IMR-90 (cell line): ENCODE measurements around the gene LRRC8E. TPM values are rescaled to one million over a fixed set of nuclear protein-coding genes. Genes with fewer than 3 reads are reported as not detected.

Experiments
- ATAC-seq: fragments of 200-7000 bp; cut with Tn5 transposase; 2 replicates; pipeline ENCODE4 v1.9.1; 2020; ENCODE audit warnings: low read depth, mild to moderate bottlenecking, moderate library complexity
- BruUV-seq: library from RNA; stranded (reverse); fragments of 400-500 nt; replicated peaks from 2 replicates; lab custom pipeline; 2021; lab: Mats Ljungman, UMichigan
- CTCF ChIA-PET: fragments of 300-600 bp; formaldehyde crosslinking; extraction: SDS; loops from one replicate; lab custom pipeline; 2021; ENCODE audit warnings: antibody characterized with exemption; lab: Yijun Ruan, JAX
- POLR2A ChIA-PET: fragments of 300-600 bp; sonication (Branson Sonifier 250); formaldehyde crosslinking; loops from one replicate; lab custom pipeline; 2022; ENCODE audit warnings: antibody characterized with exemption; ENCODE audit not compliant: unreplicated experiment; lab: Charles Lee
- DNase-seq: peaks from one replicate; pipeline ENCODE4 v3.0.0; 2013
- H2AFZ ChIP-seq: replicated peaks from 2 replicates; pipeline ENCODE3; 2013; ENCODE audit warnings: low read length, mild to moderate bottlenecking; ENCODE audit not compliant: poor library complexity
- H2AK5ac ChIP-seq: 2 replicates; pipeline ENCODE4 v1.6.1; 2013; ENCODE audit warnings: low read depth, low read length, inconsistent platforms
- H2AK9ac ChIP-seq: replicated peaks from 2 replicates; pipeline ENCODE3; 2013; ENCODE audit warnings: mild to moderate bottlenecking, low read depth, low read length, moderate library complexity; ENCODE audit not compliant: poor library complexity
- H2BK120ac ChIP-seq: 2 replicates; pipeline ENCODE4 v1.6.1; 2013; ENCODE audit warnings: low read depth, low read length, inconsistent platforms
- H2BK15ac ChIP-seq: 3 replicates; pipeline ENCODE4 v1.6.1; 2013; ENCODE audit warnings: low read depth, low read length, inconsistent platforms
- H2BK20ac ChIP-seq: 2 replicates; pipeline ENCODE4 v1.6.1; 2013; ENCODE audit warnings: low read depth, mild to moderate bottlenecking, inconsistent platforms, low read length, moderate library complexity
- H2BK5ac ChIP-seq: 2 replicates; pipeline ENCODE4 v1.6.1; 2013; ENCODE audit warnings: mild to moderate bottlenecking, low read depth, low read length, inconsistent platforms; ENCODE audit not compliant: poor library complexity, severe bottlenecking
- H3K14ac ChIP-seq: replicated peaks from 2 replicates; pipeline ENCODE4 v1.6.1; 2013; ENCODE audit warnings: low read depth, low read length, inconsistent platforms
- H3K18ac ChIP-seq: 2 replicates; pipeline ENCODE4 v1.6.1; 2013; ENCODE audit warnings: low read depth, low read length, control low read depth
- H3K23ac ChIP-seq: 2 replicates; pipeline ENCODE4 v1.6.1; 2013; ENCODE audit warnings: low read depth, low read length, inconsistent platforms
- H3K27ac ChIP-seq: 2 replicates; pipeline ENCODE4 v1.5.1; 2013; ENCODE audit warnings: mild to moderate bottlenecking, control low read depth, low read length; ENCODE audit not compliant: insufficient read depth
- H3K27me3 ChIP-seq: 2 replicates; pipeline ENCODE4 v1.6.1; 2013; ENCODE audit warnings: low read length; ENCODE audit not compliant: control insufficient read depth, insufficient read depth
- H3K36me3 ChIP-seq: 2 replicates; pipeline ENCODE4 v1.6.1; 2013; ENCODE audit warnings: low read length, mixed read lengths; ENCODE audit not compliant: control insufficient read depth, insufficient read depth
- H3K4ac ChIP-seq: 2 replicates; pipeline ENCODE4 v1.6.1; 2013; ENCODE audit warnings: low read depth, low read length, inconsistent platforms
- H3K4me1 ChIP-seq: 2 replicates; pipeline ENCODE4 v1.6.1; 2013; ENCODE audit warnings: low read length, mixed read lengths; ENCODE audit not compliant: control insufficient read depth, insufficient read depth
- H3K4me2 ChIP-seq: 2 replicates; pipeline ENCODE4 v1.6.1; 2013; ENCODE audit warnings: low read depth, mild to moderate bottlenecking, control low read depth, low read length, moderate library complexity
- H3K4me3 ChIP-seq: 2 replicates; pipeline ENCODE4 v1.5.1; 2013; ENCODE audit warnings: low read depth, mild to moderate bottlenecking, control low read depth, low read length, moderate library complexity; ENCODE audit not compliant: insufficient read depth
- H3K56ac ChIP-seq: 2 replicates; pipeline ENCODE4 v1.6.1; 2013; ENCODE audit warnings: low read length, inconsistent platforms; ENCODE audit not compliant: insufficient read depth; ENCODE audit errors: extremely low read depth
- H3K79me1 ChIP-seq, 2 experiments: 2 replicates each; pipeline ENCODE4 v1.6.1; 2013; ENCODE audit warnings: low read length in 2 of 2, inconsistent platforms in 1 of 2, low read depth in 1 of 2
- H3K9ac ChIP-seq: 2 replicates; pipeline ENCODE4 v1.6.1; 2013; ENCODE audit warnings: low read depth, low read length, control low read depth
- H3K9me1 ChIP-seq: 2 replicates; pipeline ENCODE4 v1.6.1; 2013; ENCODE audit warnings: low read length, inconsistent platforms; ENCODE audit not compliant: insufficient read depth
- H3K9me3 ChIP-seq: 2 replicates; pipeline ENCODE4 v1.6.1; 2013; ENCODE audit warnings: low read length; ENCODE audit not compliant: control insufficient read depth, insufficient read depth
- H4K20me1 ChIP-seq: 2 replicates; pipeline ENCODE4 v1.6.1; 2013; ENCODE audit warnings: low read length, inconsistent platforms; ENCODE audit not compliant: insufficient read depth
- H4K5ac ChIP-seq: 2 replicates; pipeline ENCODE4 v1.6.1; 2013; ENCODE audit warnings: mild to moderate bottlenecking, low read depth, low read length, control low read depth
- H4K8ac ChIP-seq, 2 experiments: 2 replicates each; pipeline ENCODE4 v1.6.1; 2013; ENCODE audit warnings: low read depth in 2 of 2, low read length in 2 of 2, control low read depth in 1 of 2, inconsistent platforms in 1 of 2
- H4K91ac ChIP-seq: 2 replicates; pipeline ENCODE4 v1.6.1; 2013; ENCODE audit warnings: low read depth, low read length, inconsistent platforms; ENCODE audit not compliant: insufficient read depth
- BHLHE40 ChIP-seq: fragments of 150-350 bp; IDR thresholded peaks from 2 replicates; pipeline ENCODE4 v1.6.1; 2016; ENCODE audit warnings: mild to moderate bottlenecking, low read depth, low read length
- CHD1 ChIP-seq: IDR thresholded peaks from 2 replicates; pipeline ENCODE4 v1.6.1; 2012; ENCODE audit warnings: low read depth, low read length, improper control_type of control experiment
- ELK1 ChIP-seq: fragments of 150-350 bp; IDR thresholded peaks from 2 replicates; pipeline ENCODE4 v1.6.1; 2016; ENCODE audit warnings: low read depth, mild to moderate bottlenecking, low read length, moderate library complexity, borderline replicate concordance
- FOS ChIP-seq: fragments of 150-350 bp; IDR thresholded peaks from 2 replicates; pipeline ENCODE4 v1.6.1; 2016; ENCODE audit warnings: low read depth, low read length
- MAFK ChIP-seq: IDR thresholded peaks from 2 replicates; pipeline ENCODE4 v1.6.1; 2012; ENCODE audit warnings: low read depth, low read length, improper control_type of control experiment
- MAZ ChIP-seq: IDR thresholded peaks from 2 replicates; pipeline ENCODE4 v1.6.1; 2012; ENCODE audit warnings: low read depth, mild to moderate bottlenecking, low read length, improper control_type of control experiment, moderate library complexity, borderline replicate concordance
- MXI1 ChIP-seq: IDR thresholded peaks from 2 replicates; pipeline ENCODE4 v1.6.1; 2012; ENCODE audit warnings: low read depth, mild to moderate bottlenecking, low read length, moderate library complexity, borderline replicate concordance
- POLR2A ChIP-seq: IDR thresholded peaks from 2 replicates; pipeline ENCODE4 v1.6.1; 2012; ENCODE audit warnings: mild to moderate bottlenecking, low read depth, low read length
- RAD21 ChIP-seq: IDR thresholded peaks from 2 replicates; pipeline ENCODE4 v1.6.1; 2012; ENCODE audit warnings: low read length, improper control_type of control experiment
- RCOR1 ChIP-seq: IDR thresholded peaks from 2 replicates; pipeline ENCODE4 v1.6.1; 2012; ENCODE audit warnings: mild to moderate bottlenecking, low read length, improper control_type of control experiment; ENCODE audit not compliant: insufficient replicate concordance
- RFX5 ChIP-seq: IDR thresholded peaks from 2 replicates; pipeline ENCODE4 v1.8.0; 2012; ENCODE audit warnings: low read depth, mild to moderate bottlenecking, low read length, moderate library complexity
- SMC3 ChIP-seq: fragments of 150-350 bp; IDR thresholded peaks from 2 replicates; pipeline ENCODE4 v1.6.1; 2016; ENCODE audit warnings: low read depth, mild to moderate bottlenecking, antibody characterized with exemption, low read length, moderate library complexity
- USF2 ChIP-seq: fragments of 150-350 bp; IDR thresholded peaks from 2 replicates; pipeline ENCODE4 v1.6.1; 2017; ENCODE audit warnings: mild to moderate bottlenecking, antibody characterized with exemption, low read length, low read depth
- WGBS, 2 experiments: methylation state at CpG; one replicate each; pipeline versions ENCODE4 v1.1.5 to v1.1.7; 2013; ENCODE audit warnings: missing lambda C conversion rate in 2 of 2; ENCODE audit not compliant: insufficient read length in 1 of 2; ENCODE audit errors: extremely low coverage in 2 of 2; 5-methylcytosine and 5-hydroxymethylcytosine counted together
- dilution Hi-C: fragments of 300-500 bp; cut with HindIII; formaldehyde crosslinking; loops from one replicate; pipeline ENCODE4 v1.14.3; 2018; ENCODE audit warnings: low sequenced_read_pairs; ENCODE audit not compliant: unreplicated experiment
- in situ Hi-C: fragments of 300-500 bp; cut with MboI; formaldehyde crosslinking; loops from 3 replicates; pipeline ENCODE4 v1.14.3; 2019; ENCODE audit warnings: low sequenced_read_pairs, inconsistent platforms, mixed read lengths
- intact Hi-C: fragments of 100-400 bp; cut with micrococcal nuclease; formaldehyde crosslinking; loops from 2 replicates; pipeline ENCODE4 v1.10.0; 2022
- polyA plus RNA-seq, 3 experiments: library from polyadenylated mRNA; depleted of rRNA; stranded (reverse); fragments of >200 nt; gene quantifications; 2 replicates each; pipeline ENCODE4 v1.2.3, GENCODE V29; 2012; ENCODE audit warnings: low replicate concordance in 1 of 3
- total RNA-seq: library from RNA; depleted of rRNA; stranded (reverse); fragments of >200 nt; gene quantifications from 2 replicates; pipeline ENCODE4 v1.2.3, GENCODE V29; 2012
- TF ChIP-seq, protein P1 (sequence below): conservative IDR thresholded peaks from 2 replicates; pipeline ENCODE4 v1.5.1; 2012; ENCODE audit warnings: mild to moderate bottlenecking, low read depth, low read length, improper control_type of control experiment

The LRRC8E gene
- total and polyA plus RNA-seq, 2 of the 4 experiments (the other 2 are of a cell fraction) = 6.4 to 7.2 TPM

- H3K27me3 ChIP-seq = no peaks in the 10 kb centered on the region
- H2AK5ac ChIP-seq = 0 out of 2 replicates have a peak overlapping the region, but pooled peaks have one; percentile 4
- H3K9me3 ChIP-seq = no peaks in the 10 kb centered on the region
- no peak overlapping the region for H3K14ac ChIP-seq
- no peak for ATAC-seq
- no peak overlapping the region for H4K5ac ChIP-seq
- no peak overlapping the region for H4K8ac ChIP-seq
- POLR2A ChIA-PET = no interaction called here
- H3K18ac ChIP-seq = no peak overlapping the region
- H4K91ac ChIP-seq = no peak overlapping the region
- no peak overlapping the region for H2BK5ac ChIP-seq
- dilution Hi-C loops = no loop called here
- no TSS peak for BruUV-seq
- CTCF ChIA-PET = no interaction called here
- peaks cover 4% of the 10 kb centered on the region; the same call in 1 of the 2 replicates for H3K9me1 ChIP-seq
- H2AFZ ChIP-seq = no peak overlapping the region
- H2BK120ac ChIP-seq = no peak overlapping the region
- peaks cover 21% of the 10 kb centered on the region for H3K36me3 ChIP-seq
- H2AK9ac ChIP-seq = peak overlapping the region; percentile 22
- intact Hi-C loops = loop anchor here (2.0 kb wide), 1 partner anchor 61 kb away; no protein-coding TSS in a partner anchor
- H3K56ac ChIP-seq = no peak overlapping the region
- no peaks in the 10 kb centered on the region for H4K20me1 ChIP-seq
- DNase-seq = no peak
- 96% methylated on average over 8 of the region's 19 CpGs; no CpG with 5 or more reads in 1 of the 2 experiments for WGBS, 2 experiments
- H3K79me1 ChIP-seq = peaks cover 11 to 44% of the 10 kb centered on the region in 2 experiments; a peak in 3 of 4 replicates
- no peak overlapping the region for H3K9ac ChIP-seq
- H3K4me3 ChIP-seq = no peak overlapping the region
- H2BK15ac ChIP-seq = no peak overlapping the region
- in situ Hi-C loops = loop anchor here (5.0 kb wide), 1 partner anchor 310 kb away; no protein-coding TSS in a partner anchor
- H3K4me2 ChIP-seq = peak overlapping the region; percentile 28; the same call in 1 of the 2 replicates
- H3K27ac ChIP-seq = no peak overlapping the region
- H2BK20ac ChIP-seq = no peak overlapping the region
- peak overlapping the region; percentile 17; the same call in 1 of the 2 replicates for H3K23ac ChIP-seq
- TF ChIP-seq BHLHE40 = no peak
- TF ChIP-seq MAFK = no peak
- no peak for TF ChIP-seq MXI1
- TF ChIP-seq USF2 = no peak
- no peak for TF ChIP-seq FOS
- TF ChIP-seq POLR2A = no peak
- TF ChIP-seq ELK1 = no peak
- TF ChIP-seq RCOR1 = no peak
- no peak for TF ChIP-seq RFX5
- no peak for TF ChIP-seq RAD21
- TF ChIP-seq SMC3 = no peak
- TF ChIP-seq MAZ = no peak
- TF ChIP-seq CHD1 = no peak
- TF ChIP-seq, protein P1, sequence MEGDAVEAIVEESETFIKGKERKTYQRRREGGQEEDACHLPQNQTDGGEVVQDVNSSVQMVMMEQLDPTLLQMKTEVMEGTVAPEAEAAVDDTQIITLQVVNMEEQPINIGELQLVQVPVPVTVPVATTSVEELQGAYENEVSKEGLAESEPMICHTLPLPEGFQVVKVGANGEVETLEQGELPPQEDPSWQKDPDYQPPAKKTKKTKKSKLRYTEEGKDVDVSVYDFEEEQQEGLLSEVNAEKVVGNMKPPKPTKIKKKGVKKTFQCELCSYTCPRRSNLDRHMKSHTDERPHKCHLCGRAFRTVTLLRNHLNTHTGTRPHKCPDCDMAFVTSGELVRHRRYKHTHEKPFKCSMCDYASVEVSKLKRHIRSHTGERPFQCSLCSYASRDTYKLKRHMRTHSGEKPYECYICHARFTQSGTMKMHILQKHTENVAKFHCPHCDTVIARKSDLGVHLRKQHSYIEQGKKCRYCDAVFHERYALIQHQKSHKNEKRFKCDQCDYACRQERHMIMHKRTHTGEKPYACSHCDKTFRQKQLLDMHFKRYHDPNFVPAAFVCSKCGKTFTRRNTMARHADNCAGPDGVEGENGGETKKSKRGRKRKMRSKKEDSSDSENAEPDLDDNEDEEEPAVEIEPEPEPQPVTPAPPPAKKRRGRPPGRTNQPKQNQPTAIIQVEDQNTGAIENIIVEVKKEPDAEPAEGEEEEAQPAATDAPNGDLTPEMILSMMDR = no peak
- H3K4me1 ChIP-seq = no peaks in the 10 kb centered on the region
- no peak overlapping the region for H3K4ac ChIP-seq
Observed at GRCh38 chr19:7941895-7942596, 53.7 kb downstream of the LRRC8E start.
